ENCODE data around the gene KIAA2012. TPM values are rescaled to one million over a fixed set of nuclear protein-coding genes. Genes with fewer than 3 reads are reported as not detected.
A peak's percentile ranks its signal among the peaks of the same experiment; 100 is the strongest.

Gene KIAA2012
- total RNA-seq, 1 donor from 2014 or later, result 0.11 TPM

DNA sequence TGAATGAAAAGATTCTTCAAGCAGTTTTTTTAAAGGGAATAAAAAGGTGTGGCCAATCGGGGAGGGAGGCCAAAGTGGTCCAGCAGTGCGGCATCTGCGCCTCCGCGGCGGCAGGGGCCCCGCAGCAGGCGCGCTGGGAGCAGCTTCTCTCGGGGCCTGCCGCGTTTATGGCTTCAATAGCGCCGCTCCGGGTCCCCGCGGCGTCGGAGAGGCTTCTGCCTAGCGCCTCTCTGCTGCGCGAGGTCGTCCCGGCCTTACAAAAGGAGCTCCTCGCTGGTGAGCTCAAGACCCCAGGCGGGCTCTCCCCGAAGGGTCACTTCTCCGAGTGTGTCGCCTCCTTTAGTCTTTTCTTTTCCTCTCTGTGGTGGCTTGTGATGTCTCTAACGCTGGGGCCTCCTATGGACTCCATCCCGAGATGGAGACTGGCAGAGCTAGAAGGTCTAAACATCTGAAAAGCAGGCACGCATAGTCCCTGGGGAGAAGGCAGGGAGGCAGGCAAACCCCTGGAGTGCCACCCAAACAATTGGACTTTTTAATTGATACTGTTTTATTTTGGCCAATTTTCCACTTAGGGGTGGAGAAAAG, 98.3 kb downstream of the KIAA2012 start:
- H3K27ac ChIP-seq, result no peak overlapping the region
- H3K4me3 ChIP-seq, result peak overlapping the region; percentile 23 to 59
- H3K9me3 ChIP-seq, result no peaks in the 10 kb centered on the region
- intact Hi-C loops (cut with DNase I), result no loop called here
- H3K4me1 ChIP-seq, result no peaks in the 10 kb centered on the region
- no peaks in the 10 kb centered on the region for H3K36me3 ChIP-seq
- TF ChIP-seq, protein P1, sequence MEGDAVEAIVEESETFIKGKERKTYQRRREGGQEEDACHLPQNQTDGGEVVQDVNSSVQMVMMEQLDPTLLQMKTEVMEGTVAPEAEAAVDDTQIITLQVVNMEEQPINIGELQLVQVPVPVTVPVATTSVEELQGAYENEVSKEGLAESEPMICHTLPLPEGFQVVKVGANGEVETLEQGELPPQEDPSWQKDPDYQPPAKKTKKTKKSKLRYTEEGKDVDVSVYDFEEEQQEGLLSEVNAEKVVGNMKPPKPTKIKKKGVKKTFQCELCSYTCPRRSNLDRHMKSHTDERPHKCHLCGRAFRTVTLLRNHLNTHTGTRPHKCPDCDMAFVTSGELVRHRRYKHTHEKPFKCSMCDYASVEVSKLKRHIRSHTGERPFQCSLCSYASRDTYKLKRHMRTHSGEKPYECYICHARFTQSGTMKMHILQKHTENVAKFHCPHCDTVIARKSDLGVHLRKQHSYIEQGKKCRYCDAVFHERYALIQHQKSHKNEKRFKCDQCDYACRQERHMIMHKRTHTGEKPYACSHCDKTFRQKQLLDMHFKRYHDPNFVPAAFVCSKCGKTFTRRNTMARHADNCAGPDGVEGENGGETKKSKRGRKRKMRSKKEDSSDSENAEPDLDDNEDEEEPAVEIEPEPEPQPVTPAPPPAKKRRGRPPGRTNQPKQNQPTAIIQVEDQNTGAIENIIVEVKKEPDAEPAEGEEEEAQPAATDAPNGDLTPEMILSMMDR (IDR thresholded peaks at IDR 0.05), result no peak
- no peak for DNase-seq (ENCODE audit: low spot score in 2 of 2)
- no peaks in the 10 kb centered on the region for H3K27me3 ChIP-seq

DNA sequence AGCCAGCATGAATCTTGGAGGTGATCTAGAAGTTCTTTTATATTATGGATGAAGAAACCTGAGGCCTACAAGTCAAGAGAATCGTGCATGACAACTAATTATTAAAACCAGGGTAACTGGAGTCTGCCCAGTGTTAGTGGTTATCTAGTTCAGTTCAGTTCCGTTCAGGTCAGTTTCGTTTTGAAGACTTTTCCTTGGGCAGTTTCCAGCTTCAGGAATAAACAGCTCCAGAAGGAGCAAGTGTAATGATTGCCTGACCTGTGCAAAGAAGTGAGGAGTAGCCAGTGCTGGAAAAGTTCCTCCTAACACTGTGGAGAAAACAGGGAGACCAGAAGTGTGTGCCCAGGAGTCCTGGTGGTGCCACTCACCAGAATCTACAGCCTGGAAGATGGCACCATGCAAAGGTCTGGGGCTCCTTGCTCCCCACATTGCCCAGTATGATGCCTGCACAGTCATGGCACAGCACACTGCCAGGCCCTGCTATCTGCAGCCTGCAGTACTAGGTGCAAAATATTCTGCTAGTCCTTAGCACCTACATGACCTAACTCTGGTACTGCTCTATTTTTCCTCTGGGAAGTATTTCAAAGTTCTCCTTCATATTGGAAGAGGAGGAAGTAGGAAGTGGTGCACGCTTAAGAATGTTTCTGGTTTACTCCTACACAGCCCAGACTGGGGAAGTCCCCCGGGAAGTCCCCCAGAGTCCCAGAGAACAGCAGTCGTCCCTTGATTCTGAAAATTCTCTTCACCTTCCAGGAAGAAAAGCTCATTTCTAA, 99.6 kb downstream of the KIAA2012 start:
- H3K36me3 ChIP-seq, result no peaks in the 10 kb centered on the region
- H3K4me3 ChIP-seq, result no peak overlapping the region
- no peaks in the 10 kb centered on the region for H3K9me3 ChIP-seq
- DNase-seq (ENCODE audit: low spot score in 2 of 2), result no peak
- H3K27ac ChIP-seq, result no peak overlapping the region
- intact Hi-C loops (cut with DNase I), result no loop called here
- no peaks in the 10 kb centered on the region for H3K27me3 ChIP-seq
- TF ChIP-seq, protein P1 (IDR thresholded peaks at IDR 0.05), result no peak
- no peaks in the 10 kb centered on the region for H3K4me1 ChIP-seq

- no peaks in the 10 kb centered on the region for H3K9me3 ChIP-seq
- no peak overlapping the region for H3K4me3 ChIP-seq
- H3K27me3 ChIP-seq, result no peaks in the 10 kb centered on the region
- intact Hi-C loops (cut with DNase I), result loop anchor here (1.0 to 5.0 kb wide), 3 partner anchors 146 to 382 kb away; partner anchors contain the start of gene FZD7
- no peak overlapping the region for H3K27ac ChIP-seq
- H3K36me3 ChIP-seq, result no peaks in the 10 kb centered on the region
- peak in 1 of 2 donors; percentile 78 for DNase-seq (ENCODE audit: low spot score in 2 of 2)
- TF ChIP-seq, protein P1 (IDR thresholded peaks at IDR 0.05), result peak; percentile 72 to 79 (median 78)
- no peaks in the 10 kb centered on the region for H3K4me1 ChIP-seq
These were observed 105.4 kb downstream of the KIAA2012 start for GRCh38 chr2:202178346-202178958.

DNA sequence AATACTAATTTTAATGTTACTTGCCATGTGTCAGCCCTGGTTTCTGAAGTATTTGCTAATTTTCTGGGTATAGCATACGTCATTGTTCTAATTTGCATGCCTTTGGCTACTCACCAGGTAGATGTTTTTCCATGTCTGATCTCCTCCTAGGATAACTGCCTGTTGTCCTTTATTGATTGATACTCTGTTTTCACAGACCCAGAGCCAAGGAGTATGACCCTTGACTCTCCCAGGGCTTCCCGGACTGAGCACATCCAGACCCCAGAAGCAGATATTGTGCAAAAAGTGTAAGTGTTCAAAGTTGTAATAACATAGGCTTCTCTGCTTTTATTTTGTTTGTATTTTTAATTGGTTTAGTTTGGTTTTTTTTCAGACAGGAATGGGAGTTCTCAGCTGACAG, 111.5 kb downstream of the KIAA2012 start:
- no peaks in the 10 kb centered on the region for H3K36me3 ChIP-seq
- no peak for DNase-seq (ENCODE audit: low spot score in 2 of 2)
- no peak overlapping the region for H3K27ac ChIP-seq
- TF ChIP-seq, protein P1 (IDR thresholded peaks at IDR 0.05), result no peak
- intact Hi-C loops (cut with DNase I), result no loop called here
- H3K9me3 ChIP-seq, result no peaks in the 10 kb centered on the region
- no peak overlapping the region for H3K4me3 ChIP-seq
- no peaks in the 10 kb centered on the region for H3K4me1 ChIP-seq
- no peaks in the 10 kb centered on the region for H3K27me3 ChIP-seq

GRCh38 chr2:202185156-202185555, 112.1 kb downstream of the KIAA2012 start:
- Histone ChIP-seq H3K27ac (no peak overlapping the region), H3K4me1 (no peaks in the 10 kb centered on the region), H3K9me3 (no peaks in the 10 kb centered on the region), H3K36me3 (no peaks in the 10 kb centered on the region), H3K27me3 (no peaks in the 10 kb centered on the region), H3K4me3 (no peak overlapping the region)
- intact Hi-C loops (cut with DNase I), result no loop called here
- no peak for DNase-seq (ENCODE audit: low spot score in 2 of 2)
- TF ChIP-seq, protein P1 (IDR thresholded peaks at IDR 0.05), result no peak
